Measurements from ENCODE around the gene PDF.

Gene PDF

DNA sequence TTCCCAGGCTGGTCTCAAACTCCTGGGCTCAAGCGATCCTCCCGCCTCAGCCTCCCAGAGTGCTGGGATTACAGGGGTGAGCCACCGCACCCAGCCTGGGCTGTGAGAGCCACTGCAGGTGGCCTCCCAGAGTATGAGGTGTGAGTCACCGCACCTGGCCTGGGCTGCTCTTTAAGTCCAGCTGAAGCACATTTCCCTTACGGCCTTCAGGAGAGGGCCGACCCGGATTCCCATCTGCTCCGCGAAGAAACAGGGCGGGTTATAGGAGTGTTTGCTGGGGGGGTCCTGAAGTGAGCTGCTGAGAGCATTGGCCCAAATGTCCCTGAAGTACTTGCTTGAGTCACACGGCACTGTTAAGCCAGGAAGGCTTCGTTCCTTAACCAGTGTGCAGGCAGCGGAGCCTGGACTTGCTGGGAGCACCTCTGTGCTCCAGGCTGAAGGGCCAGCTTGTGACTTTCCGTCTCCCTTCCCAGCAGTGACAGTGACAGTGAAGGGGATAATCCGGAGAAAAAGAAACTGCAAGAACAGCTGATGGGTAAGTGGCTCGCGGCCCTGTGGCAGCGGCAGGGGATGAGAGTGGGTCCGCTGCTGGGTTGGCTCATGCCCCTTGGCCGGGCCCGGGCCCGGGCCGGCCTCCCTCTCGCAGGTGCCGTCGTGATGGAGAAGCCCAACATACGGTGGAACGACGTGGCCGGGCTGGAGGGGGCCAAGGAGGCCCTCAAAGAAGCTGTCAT, 12.0 kb downstream of the PDF start:
- in situ Hi-C loops (cut with MboI; ENCODE audit: low sequenced_read_pairs) = no loop called here

DNA sequence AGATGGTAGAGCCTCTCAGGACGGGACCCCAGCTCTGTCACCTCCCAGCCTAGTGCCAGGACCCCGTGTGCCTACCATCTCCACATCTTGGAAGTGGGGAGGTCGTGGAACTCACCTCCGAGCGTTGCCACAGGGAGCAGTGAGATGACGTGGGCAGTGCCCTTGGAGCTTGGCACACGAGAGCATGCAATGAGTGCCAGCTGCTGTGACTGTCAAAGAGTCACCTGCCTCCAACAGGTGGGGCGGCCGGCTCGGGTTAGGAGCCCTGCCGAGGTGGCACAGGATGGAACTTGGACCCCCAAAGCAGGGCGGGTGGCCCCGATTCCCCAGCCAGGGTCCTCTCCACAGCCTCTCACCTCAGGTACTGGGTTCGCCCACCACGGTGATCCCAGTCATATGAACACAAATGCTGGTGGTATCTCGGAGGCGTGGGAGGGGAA, 13.8 kb downstream of the PDF start:
- in situ Hi-C loops (cut with MboI; ENCODE audit: low sequenced_read_pairs) = no loop called here

DNA sequence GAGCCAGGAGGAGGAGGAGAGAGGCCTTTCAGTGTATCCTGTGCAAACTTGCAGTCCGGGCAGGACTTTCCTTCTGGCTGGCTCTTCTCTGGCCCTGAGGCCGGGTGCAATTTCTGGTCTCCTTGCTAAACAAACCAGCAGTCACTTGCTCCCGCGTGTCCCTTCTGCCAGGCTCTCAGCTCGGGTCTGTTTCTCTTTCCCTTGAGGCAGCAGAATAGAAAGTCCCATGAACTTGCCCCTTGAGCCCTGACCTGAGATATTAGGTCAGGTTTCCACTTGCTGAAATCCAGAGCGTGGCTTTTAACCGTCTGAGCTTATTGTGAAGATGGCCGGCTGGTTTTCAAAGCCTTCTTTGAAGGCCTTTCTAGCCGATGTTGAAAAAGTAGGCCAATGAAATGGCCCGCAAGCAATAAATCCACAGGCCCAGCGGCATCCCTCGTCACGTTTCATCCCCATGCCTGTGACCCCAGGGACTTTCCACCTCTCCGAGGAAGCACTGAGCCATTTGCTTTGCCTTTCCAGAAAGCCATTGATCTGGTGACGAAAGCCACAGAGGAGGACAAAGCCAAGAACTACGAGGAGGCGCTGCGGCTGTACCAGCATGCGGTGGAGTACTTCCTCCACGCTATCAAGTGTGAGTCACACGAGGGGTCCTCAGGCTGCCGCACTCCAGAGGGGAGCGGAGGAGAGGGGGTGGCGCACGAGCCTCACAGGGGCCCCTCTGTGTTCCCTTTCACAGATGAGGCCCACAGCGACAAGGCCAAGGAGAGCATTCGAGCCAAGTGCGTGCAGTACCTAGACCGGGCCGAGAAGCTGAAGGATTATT, 14.7 kb downstream of the PDF start:
- in situ Hi-C loops (cut with MboI; ENCODE audit: low sequenced_read_pairs) = no loop called here

DNA sequence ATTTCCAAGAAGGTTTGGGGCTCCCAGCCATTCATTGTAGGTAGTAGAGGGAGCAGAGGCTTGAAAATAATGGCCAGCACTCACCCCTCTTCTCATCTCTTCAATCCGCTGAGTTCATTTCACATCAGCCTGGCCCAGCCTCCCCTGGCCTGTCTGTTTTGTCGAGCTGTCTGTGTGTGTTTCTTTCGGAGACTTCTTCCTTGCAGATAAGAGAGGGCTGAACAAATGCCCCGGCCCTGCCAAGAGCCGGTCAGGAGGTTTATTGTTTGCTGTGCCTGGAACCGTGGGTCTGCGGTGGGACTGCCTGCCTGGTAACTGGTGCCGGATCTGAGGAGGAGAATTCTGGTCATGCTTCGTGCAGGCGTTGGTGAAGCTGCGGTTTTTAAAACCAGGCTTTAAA, 15.9 kb downstream of the PDF start:
- in situ Hi-C loops (cut with MboI; ENCODE audit: low sequenced_read_pairs) = no loop called here

DNA sequence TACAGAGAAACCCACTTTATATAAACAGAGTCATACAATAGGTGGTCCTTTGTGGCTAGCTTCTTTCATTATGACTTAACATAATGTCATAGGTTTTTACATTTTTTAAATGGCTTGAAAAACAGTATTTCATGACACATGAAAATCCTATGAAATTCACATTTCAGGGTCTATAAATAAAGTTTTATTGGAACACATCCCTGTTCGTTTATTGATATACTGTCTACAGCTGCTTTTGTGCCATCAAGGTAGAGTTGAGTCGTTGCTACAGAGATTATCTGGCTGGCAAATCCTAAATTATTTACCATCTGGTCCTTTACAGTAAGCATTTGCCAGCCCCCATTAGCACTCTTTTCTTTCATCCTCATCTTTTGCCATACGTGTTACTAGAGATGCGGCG, 16.9 kb downstream of the PDF start:
- in situ Hi-C loops (cut with MboI; ENCODE audit: low sequenced_read_pairs) = no loop called here

DNA sequence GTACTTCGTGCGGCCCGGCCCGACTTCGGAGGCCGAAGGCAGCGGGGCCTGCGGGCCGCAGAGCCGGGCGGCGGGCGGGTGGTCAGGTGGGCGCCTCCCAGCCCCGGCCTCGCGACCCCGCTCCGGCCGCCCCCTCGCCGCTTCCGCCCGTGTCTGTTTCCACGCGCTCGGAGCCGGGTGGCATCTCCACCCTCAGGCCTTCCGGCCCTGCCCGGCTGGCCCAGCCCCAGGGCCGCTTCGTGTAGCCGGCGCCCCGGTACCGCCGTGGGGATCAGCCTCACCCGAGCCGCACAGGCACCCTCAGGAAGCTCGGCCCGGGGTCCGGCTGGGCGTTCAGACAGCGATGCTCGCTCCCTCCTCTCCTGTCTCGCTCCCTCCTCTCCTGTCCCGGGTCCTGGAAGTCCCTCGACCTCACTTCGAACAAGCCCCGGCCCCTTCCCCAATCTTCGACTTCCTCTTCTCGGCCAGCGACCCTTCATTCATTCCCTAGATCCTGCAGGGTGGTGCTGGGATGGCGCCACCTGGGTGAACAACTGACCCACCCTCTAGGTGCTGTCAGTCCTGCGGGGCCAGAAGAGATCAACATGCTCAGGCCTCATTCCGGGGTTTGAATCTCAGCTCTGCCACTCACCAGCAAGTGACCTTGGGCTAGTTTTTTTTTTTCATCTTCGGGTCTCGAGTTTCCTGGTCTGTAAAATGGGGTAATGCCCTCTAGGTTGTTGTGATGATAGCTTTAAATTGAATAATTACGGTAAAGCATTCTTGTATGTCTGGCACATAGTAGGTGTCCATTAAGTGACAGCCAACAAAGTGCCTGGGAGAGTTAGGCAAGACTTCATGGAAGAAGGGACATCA, 18.6 kb downstream of the PDF start:
- in situ Hi-C loops (cut with MboI; ENCODE audit: low sequenced_read_pairs) = no loop called here

DNA sequence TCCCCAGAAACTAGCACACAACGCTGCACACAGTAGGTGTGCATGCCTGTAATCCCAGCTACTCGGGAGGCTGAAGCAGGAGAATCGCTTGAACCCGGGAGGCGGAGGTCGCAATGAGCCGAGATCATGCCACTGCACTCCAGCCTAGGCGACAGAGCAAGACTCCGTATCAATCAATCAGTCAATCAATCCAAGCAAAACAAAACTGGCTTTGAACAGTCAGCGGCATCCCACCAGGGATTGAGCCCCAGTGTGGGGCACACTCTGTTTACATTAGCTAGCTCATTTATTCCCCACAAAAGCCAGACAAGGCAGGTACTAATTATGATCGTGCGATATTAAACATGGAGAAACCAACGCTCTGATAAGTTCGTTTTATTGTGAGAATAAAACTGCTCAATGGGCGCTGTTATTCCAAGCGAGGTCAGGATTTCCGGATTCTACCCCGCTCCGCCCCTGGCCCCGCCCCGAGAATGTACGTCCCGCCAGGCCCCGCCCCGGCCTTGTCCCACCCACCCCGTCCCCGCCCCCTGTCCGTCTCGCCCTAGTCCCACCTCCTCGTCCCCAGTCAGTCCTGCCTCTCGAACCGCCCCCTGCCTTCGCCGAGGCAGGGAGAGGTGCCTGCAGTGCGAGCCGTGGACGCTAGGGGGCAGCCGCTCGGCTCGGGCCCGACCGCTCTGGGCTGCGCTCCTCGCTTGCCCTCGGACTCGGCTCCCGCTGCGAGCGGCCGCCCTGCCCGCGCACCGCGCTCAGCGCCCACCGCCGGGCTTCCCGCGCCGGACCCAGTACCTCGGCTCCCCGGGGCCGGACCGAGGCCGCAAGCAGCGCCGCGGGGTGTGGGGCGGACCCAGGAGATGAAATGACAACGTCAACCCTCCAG, 19.5 kb downstream of the PDF start, which contains the start of gene VPS4A:
VPS4A (plus strand) TSS at position 698 of the 880 bp plus-strand sequence; CDS start at position 860, 162 bp downstream.
- in situ Hi-C loops (cut with MboI; ENCODE audit: low sequenced_read_pairs) = no loop called here

DNA sequence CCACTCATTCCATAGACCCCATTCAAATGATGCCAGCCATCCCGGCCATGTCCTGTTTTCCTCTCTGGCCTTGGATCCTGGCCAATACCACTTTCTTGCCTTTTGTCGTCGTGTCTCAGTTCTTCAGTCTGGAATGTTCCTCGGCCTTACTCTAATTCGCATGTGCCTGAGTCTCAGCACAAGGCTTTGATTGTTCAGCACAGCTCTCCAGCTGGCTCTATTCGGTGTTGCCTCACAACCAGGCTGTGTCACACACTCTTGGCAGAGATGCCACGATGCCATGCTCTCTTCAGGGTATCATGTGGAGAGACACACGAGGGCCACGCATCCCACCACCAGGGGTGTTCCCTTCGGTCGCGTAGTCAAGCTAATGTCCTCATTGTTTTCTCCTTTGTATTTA, 21.1 kb downstream of the PDF start:
- in situ Hi-C loops (cut with MboI; ENCODE audit: low sequenced_read_pairs) = no loop called here

DNA sequence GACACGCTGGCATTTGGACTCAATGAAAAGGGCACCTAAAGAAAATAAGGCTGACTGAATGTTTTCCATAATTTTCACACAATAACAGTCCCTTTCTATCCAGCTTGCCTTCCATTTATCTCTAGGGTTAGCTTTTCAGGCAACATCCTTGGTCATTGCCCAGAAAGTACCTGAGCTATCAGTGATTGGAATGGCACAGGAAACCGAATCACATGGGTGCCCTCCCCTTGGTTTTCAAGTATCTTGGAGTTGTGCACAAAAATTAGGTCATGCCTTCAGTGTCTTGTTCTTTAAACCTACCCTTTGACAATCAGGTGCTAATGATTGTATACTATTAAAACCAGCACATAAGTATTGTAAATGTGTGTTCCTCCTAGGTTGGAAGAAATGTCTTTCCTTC, 22.5 kb downstream of the PDF start:
- in situ Hi-C loops (cut with MboI; ENCODE audit: low sequenced_read_pairs) = no loop called here

DNA sequence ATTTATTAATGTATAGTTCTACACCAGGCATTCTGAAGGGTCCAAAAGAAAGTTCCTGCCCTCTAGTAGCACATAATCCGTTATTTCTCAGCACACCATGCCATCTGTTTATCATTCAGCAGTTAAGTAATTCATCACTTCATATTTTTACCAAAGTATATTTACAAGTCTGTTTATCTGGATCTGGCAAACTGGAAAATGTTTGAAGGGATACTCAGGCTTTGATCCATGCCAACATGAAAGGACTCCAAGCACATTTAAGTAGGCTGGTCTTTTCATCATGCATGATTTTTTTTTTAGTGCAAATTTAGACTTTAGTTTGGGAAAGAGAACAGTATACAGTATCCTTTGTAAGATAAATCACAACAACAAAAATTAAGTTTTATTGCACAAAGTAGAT, 23.3 kb downstream of the PDF start:
- in situ Hi-C loops (cut with MboI; ENCODE audit: low sequenced_read_pairs) = no loop called here

DNA sequence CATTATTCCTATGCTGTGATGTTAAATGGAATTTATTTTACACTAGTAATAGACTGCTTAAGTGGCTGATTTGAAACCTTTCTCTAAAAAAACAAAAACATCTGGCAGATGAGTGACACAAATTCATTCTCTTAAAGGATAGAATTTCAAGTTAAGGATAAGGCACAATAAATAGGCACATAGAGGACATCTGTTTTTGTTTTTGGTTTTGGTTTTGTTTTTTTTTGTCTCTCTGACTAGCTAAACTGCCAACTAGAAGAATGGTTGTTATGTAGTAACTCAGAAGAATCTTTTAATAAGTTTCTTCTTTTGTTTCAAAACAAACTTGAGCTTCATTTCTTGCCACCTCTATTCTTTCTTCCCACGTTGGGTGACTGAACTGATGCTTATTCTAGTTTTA, 24.4 kb downstream of the PDF start:
- in situ Hi-C loops (cut with MboI; ENCODE audit: low sequenced_read_pairs) = no loop called here

DNA sequence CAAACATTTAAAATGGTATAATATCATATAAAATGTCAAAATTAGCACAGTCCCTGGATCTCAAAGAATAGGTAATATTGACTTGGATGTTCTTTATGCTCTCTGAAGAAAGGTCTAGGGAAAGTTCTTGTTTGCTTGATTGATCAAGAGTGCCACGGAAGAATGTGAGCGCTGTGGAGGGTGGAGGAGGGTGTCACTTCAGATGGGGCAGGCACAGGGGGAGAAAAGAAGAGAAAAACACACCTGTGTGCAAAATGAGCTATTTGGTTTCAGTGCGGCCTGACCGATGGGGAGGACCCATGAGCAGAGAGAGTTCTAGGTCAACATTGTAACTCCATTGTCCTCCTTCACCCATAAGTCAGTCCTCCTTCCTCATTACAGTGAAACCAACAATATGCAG, 28.1 kb downstream of the PDF start:
- in situ Hi-C loops (cut with MboI; ENCODE audit: low sequenced_read_pairs) = no loop called here

DNA sequence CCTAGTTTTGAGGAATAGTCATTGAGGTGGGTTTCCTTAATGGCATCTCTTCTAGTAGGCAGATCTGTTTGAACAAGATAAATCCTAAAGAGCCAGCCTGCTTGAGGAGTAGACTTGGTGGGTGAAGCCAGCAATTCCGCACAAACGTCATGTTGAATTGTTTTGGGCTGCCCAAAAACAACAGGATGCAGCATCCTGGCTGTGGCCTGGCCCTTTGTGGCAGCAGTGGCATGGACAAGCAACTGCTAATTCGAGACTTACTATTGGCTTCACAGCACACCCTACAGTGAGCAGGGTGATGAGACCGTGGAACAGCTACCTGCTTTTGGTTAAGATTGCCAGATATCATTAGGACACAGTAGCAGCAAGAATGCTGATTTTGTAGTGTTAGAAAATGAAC, 28.5 kb downstream of the PDF start:
- in situ Hi-C loops (cut with MboI; ENCODE audit: low sequenced_read_pairs) = no loop called here

DNA sequence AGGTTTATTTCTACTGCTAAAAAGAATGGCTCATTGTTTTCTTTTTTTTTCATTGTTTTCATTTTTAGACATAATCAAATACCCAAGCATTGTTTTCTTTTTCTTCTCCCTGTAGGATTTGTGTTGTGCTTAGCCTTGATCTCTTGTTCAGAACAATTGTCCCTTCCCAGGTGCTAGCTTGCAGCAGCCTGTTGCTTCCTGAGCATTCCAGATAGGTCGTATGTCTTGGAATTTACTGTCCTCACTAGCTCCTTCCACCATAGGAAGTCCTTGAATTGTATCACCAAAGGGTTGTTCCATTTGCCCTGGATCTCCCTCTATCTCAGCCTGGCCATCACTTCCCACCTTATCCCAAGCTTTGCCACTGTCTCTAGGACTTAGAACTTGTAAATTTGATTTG, 29.2 kb downstream of the PDF start:
- in situ Hi-C loops (cut with MboI; ENCODE audit: low sequenced_read_pairs) = no loop called here

DNA sequence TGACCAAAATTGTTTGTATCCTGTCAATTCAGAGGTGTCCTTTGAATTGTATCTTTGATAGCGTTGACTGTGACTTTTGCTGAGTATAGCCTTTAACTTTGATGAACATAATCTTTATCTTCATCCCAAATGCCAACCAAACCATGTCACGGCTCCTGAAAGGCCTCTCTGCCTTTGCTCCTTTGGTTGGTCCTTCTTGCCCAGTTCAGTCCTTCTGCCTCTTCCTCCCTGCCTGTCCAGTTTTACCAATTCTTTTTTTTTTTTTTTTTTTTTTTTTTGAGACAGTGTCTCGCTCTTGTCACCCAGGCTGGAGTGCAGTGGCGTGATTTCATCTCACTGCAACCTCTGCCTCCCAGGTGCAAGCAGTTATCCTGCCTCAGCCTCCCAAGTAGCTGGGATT, 32.1 kb downstream of the PDF start:
- in situ Hi-C loops (cut with MboI; ENCODE audit: low sequenced_read_pairs) = loop anchor here (25.0 kb wide), 1 partner anchor 136 kb away; no protein-coding TSS in a partner anchor

DNA sequence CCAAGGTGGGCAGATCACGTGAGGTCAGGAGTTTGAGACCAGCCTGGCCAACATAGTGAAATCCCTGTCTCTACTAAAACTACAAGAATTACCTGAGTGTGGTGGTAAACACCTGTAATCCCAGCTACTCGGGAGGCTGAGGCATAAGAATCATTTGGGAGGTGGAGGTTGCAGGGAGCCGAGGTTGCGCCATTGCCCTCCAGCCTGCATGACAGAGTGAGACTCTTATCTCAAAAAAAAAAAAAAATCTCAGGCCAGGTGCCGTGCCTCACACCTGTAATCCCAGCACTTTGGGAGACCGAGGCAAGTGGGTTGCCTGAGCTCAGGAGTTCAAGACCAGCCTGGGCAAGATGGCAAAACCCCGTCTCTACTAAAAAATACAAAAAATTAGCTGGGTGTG, 33.6 kb downstream of the PDF start:
- in situ Hi-C loops (cut with MboI; ENCODE audit: low sequenced_read_pairs) = loop anchor here (25.0 kb wide), 1 partner anchor 134 kb away; no protein-coding TSS in a partner anchor

DNA sequence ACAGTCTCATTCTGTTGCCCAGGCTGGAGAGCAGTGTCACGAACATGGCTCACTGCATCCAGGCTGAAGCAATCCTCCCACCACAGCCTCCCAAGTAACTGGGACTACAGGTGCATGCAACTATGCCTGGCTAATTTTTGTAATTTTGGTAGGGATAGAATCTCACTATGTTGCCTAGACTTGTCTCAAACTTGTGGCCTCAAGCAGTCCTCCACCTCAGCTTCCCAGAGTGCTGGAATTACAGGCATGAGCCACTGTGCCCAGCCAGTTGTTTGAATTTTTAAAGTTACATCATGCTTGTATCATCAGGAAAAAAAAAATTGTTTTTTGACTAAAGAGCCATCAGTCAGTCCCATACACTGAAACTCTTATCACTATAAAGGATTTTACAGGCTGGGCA, 36.3 kb downstream of the PDF start:
- in situ Hi-C loops (cut with MboI; ENCODE audit: low sequenced_read_pairs) = loop anchor here (25.0 kb wide), 1 partner anchor 132 kb away; no protein-coding TSS in a partner anchor

DNA sequence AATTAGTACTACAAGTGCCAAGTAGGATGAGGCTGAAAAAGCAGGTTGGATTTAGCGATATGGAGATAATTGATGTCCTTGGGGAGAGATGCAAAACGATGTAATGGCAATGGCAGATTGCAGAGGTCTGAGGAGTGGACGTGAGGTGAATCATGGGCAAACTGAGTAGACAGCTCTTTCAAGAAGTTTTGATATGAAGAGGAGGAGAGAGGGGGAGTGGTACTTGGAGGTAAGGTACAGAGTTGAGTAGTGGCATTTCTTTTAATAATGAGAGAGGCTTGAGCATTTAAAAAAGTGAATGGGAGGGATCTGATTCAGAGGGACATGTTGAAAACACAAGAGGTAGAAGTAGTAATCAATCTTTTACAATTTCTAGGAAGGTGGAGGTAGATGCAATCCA, 37.0 kb downstream of the PDF start:
- in situ Hi-C loops (cut with MboI; ENCODE audit: low sequenced_read_pairs) = loop anchor here (25.0 kb wide), 1 partner anchor 131 kb away; no protein-coding TSS in a partner anchor

DNA sequence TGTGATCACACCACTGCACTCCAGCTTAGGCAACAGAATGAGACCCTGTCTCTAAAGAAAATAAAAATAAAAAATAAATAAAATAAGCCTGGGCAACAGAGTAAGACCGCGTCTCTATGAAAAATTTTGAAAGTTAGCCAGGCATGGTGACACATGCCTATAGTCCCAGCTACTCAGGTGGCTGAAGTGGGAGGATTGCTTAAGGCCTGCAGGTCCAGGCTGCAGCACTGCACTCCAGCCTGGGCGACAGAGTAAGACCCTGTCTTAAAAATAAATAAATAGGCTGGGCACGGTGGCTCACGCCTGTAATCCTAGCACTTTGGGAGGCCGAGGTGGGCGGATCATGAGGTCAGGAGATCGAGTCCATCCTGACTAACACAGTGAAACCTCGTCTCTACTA, 38.7 kb downstream of the PDF start:
- in situ Hi-C loops (cut with MboI; ENCODE audit: low sequenced_read_pairs) = loop anchor here (25.0 kb wide), 1 partner anchor 129 kb away; no protein-coding TSS in a partner anchor
